Stimulated activated CD8-positive, alpha-beta memory T cell treated with anti-CD3 and anti-CD28 coated beads, Interleukin-12 subunit alpha, Interleukin-12 subunit beta, amount 100 ng/mL, for 24 hours (primary cell): ENCODE data around the gene KRT86.

Source experiments
- DNase-seq: peaks from one replicate; pipeline ENCODE4 v3.0.0-alpha.2; 2020; ENCODE audit errors: extremely low read depth

The KRT86 gene

DNA sequence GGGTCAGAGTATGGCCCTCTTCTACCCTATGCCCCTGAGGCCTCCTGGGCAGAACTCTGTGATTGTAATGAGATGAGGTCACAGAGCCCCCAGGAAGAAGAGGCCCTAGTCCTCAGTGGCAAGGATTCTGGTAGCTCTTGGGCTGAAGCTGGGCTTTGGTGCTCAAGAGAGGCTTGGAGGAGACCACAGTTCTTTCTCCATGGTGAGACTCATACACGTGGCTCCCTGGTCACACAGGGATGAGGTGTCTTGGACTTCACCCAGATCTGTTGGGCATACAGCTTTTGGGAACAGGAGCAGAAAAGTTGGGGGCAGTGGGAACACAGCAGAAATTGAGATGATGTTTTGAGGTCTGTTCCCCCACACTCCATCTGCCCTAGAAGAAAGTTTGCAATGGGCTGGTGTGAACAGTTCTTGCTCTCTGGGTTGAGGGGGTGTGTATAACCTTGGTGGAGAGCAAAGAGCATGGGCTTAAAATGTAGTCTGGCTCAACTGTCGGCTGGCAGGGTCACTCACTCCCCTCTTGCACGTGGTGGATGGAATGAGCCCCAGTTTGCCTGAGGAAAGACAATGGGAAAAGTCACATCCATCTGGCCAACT lies at the start of gene KRT86:
Gene KRT86 (plus strand): TSS at position 125 of the 600 bp plus-strand sequence. CDS start 27,272 bp downstream, outside the sequence.
- no peak for DNase-seq

DNA sequence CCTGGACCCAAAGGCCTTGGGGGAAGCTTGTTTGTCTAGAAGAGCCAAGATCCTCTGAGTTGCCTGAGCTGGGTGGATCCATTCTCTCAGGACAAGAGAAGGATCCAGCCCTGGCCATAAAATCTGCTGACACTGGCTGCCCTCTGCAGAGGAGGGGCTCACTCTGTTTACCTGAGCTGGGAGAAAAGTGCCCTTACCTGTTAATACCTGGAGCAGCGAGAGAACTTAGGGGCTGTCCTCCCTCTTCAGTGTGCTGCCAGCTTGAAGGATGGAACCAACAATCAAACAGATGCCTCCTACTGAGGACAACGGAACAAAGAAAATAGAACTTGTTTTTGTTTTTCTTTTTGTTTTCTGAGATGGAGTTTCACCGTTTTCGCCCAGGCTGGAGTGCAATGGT lies 48.7 kb upstream of the KRT86 start:
- DNase-seq, result no peak

DNA sequence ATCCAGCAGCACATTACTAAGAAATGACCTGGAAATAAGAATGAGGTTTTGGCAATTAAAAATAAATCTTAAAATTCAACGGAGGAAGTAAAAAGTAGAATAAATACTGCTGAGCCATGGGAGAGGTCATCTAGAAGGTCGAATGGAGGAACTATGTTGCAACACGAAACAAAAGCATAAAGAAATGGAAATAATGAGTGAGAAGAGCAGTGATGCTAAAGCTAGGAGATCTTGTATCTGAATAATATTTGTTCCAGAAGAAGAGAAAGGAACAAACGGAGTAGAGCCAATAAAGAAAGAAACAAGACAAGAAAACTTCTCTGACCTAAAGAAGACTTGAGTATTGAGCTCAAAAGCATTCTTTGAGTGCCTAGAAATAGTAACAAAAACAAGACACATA lies 48.0 kb upstream of the KRT86 start:
- no peak for DNase-seq

GRCh38 chr12:52227606-52228166 lies 46.8 kb upstream of the KRT86 start:
- DNase-seq, result no peak

- no peak for DNase-seq
Observed at GRCh38 chr12:52228366-52228765, 46.1 kb upstream of the KRT86 start.

GRCh38 chr12:52228931-52229330 lies 45.5 kb upstream of the KRT86 start:
- no peak for DNase-seq

DNA sequence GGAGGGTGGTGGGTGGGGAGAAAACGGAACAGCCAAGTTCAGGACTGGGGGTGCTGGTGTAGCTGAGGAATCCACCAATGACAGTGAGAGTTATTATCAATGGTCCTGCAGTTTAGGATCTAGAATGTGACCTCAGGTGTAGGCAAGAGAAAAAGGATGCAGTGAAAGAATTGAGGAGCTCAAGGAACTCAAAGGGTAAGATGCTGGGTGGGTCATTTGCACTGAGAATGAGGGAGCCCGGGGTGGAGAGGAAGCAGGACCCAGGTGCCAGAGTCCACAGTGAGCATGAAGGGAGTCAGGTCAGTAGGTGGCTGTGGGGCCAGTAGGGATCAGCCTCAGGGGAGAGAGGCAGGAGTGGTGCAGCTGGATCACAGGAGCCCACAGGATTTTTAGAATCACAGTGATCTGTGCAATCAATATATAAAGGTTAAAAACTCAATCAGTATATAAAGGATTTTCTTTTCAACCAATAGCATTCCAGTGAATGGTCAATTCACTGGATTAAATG lies 44.6 kb upstream of the KRT86 start:
- DNase-seq, result no peak

- no peak for DNase-seq
Observed at GRCh38 chr12:52230364-52231281, 43.8 kb upstream of the KRT86 start.

DNA sequence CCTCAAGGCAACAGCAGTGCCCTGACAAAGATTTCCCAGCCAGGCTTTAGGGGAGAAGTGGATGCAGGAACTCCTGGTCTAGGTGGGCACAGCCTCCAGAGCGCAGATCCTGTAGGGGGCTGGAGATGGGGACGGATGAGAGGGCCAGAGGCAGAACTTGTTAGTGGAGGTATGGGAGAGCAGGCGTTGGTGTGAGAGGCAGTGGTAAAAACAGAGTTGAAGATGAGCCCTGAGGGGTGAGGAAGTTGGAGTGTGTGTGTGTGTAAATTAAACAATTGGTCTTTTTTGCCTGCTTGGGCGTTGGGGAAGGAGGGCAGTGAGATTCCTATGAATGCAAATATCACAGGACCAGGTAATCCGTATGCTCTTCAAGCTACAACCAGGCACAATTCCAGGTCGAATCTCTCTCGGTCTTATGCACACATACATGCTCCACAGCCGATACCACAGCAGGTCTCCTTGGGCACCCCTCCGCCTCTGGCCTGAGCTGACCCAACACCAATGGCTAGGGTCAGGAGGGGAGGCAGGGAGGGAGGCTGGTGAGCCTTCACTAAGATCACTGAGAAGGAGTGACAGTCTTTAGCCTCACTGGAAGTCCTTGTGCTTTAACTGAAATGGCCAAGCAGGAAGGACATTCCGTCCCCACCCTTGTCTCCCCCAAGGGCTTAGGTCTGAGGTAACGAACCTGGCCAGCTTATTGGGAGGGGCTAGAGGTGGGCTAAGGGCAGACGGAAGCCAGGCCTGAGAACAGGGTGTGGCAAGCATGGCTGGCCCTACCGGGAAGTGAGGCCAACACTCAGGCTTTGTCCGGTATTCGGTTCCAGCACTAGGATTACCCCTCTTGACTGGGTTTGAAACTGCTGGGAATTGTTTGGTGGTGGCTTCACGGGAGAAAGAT lies 42.9 kb upstream of the KRT86 start:
- DNase-seq, result no peak

DNA sequence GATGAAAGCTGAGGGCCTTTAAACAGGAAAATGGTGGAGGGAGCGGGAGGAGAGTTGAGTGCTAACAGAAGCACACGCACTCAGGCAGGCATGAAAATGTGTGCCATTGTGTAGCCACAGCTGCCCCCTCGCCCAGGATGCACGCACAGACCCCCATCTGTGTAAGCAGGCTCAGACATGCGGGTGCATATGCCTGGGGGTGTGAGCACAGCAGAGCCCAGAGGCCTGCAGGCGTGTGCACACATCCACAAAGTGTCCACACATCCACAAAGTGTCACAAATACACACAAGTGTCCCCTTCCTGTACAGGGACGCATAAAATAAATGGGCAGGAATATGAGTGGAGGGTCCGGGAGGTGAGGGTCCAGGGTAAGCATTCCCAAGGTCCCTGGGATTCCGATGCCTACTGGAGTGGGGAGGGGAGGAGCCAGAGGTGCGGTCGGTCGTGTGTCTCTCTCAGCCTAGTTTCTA lies 42.2 kb upstream of the KRT86 start:
- DNase-seq, result no peak

DNA sequence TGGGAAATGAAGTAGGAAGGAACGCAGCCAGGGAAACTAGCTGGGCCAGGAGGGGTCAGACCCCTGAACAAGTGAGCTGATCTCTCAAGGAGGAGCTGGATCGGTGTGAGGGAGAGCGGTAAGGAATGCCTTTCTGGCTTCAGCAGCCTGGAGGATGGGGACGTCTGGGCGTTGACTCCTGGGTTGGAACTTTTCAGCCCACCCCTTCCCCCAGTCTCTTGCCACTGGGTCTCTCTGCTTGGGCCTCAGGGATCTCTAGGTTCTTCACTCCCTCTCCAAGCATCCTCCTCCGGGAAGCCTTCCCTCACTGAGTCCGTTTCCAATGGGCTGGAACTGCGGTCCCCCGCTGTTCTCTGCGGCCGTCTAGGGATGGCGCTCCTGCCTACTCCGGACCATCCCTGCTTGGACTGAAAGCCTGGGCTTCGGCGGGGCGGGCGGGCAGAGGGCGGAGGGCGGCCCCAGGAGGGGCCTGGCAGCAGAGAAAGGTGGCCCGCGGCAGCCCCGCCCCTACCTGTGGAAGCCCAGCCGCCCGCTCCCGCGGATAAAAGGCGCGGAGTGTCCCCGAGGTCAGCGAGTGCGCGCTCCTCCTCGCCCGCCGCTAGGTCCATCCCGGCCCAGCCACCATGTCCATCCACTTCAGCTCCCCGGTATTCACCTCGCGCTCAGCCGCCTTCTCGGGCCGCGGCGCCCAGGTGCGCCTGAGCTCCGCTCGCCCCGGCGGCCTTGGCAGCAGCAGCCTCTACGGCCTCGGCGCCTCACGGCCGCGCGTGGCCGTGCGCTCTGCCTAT lies 41.6 kb upstream of the KRT86 start, which contains the start of gene KRT7:
Gene KRT7 (plus strand): TSS at position 570 of the 788 bp plus-strand sequence. CDS start 54 bp downstream, at position 624.
- DNase-seq, result no peak

DNA sequence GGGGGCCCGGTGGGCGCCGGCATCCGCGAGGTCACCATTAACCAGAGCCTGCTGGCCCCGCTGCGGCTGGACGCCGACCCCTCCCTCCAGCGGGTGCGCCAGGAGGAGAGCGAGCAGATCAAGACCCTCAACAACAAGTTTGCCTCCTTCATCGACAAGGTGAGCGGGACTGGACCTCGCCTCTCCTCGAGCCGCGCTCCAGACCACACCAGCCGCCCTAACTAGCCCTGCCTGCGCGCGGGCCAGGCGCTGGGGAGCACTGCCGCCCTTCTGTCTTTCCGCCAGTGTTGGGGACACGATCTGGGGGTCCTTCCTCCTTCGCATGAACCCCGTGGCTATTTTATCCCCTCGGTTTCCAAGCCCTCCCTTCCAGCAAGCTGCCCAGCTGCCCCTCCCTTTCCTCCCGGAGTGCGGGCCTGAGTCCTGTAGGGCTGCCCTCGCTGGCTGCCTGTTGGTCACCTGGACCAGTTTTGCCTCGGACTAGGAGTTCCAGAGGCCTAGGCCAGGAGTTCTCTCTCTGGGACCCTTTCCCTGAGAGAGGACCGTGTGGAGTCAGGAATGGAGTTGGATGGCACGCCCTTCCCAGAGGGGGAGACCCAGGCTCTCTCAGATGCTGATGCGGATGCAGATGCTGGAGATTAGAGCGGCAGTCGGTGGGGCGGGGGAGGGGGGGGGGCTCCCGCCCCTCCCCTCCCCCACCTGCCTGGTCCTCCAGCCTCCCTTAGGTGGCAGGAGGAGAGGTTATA lies 40.8 kb upstream of the KRT86 start:
- DNase-seq, result no peak

DNA sequence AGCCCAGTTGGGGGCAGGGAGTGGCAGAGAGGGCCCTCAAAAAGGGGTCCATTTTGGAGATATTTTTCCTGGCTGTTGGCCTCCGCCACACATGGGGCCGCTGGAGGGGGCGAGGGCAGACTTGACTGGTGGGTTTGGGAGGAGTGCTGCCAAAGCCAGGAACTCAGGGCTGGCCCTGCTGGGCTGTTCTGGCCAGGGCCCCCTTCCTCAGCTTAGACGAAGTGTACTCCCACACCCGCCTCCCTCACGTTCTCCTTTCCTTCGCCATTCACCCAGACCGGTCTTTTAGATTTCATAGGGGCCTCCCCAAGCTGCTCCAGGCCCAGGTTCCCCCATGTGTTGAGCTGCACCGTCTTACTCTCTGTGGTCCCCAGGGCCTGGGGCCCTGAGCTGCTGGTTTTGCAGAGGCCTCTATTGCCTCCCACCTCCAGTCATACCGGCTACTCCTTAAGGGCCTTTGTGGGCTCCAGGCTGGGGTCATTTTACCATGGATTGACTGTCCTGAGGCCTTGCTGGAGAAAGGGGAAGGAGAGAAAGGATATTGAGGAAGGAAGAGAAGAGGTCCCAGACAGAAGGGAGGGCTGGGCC lies 40.1 kb upstream of the KRT86 start:
- no peak for DNase-seq

DNA sequence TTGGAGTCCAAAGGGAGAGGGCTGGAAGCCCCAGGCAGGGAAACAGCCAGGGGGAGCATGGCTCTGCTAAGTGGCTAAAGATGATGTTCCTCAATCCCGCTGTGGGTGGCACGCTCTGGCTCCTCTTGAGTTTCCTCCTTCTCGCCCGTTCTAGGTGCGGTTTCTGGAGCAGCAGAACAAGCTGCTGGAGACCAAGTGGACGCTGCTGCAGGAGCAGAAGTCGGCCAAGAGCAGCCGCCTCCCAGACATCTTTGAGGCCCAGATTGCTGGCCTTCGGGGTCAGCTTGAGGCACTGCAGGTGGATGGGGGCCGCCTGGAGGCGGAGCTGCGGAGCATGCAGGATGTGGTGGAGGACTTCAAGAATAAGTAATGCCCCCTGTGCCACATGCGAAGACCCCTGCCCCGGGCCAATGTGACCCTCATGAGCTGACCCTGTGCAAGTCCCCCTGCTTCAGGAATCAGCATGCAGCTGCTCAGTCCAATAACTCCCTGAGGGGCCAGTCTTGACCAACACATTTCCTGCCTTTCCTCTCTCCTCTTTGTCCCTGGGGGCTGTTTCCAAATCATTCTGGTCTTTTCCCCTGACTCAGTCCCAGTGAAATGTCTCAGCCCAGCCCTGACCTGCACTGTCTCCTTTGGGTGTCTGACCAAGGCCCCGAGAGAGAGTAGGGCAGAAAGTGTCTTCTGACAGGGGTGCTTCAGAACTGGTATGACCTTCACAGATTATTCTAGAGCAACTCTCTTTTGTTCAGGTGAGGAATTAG lies 39.3 kb upstream of the KRT86 start:
- no peak for DNase-seq

GRCh38 chr12:52235822-52236361 lies 38.6 kb upstream of the KRT86 start:
- no peak for DNase-seq

GRCh38 chr12:52236386-52237050 lies 37.9 kb upstream of the KRT86 start:
- no peak for DNase-seq

- no peak for DNase-seq
Observed at GRCh38 chr12:52238207-52238840, 36.1 kb upstream of the KRT86 start.
